HL-60 (cell line): ENCODE data around the gene MAPT.

Experiments
- DNase-seq, 2 experiments: peaks; one replicate each; pipeline ENCODE4 v3.0.0-alpha.2; 2010 to 2020; ENCODE audit warnings: low read depth in 1 of 2, low spot score in 1 of 2
- H3K27ac ChIP-seq: fragments of 250-450 bp; sonication (Bioruptor Pico); replicated peaks from 2 replicates; pipeline ENCODE4 v1.5.1; 2020; ENCODE audit warnings: mild to moderate bottlenecking, moderate library complexity
- H3K27me3 ChIP-seq: fragments of 250-450 bp; sonication (Bioruptor Pico); 2 replicates; pipeline ENCODE4 v1.5.1; 2021; ENCODE audit warnings: mild to moderate bottlenecking, moderate library complexity; ENCODE audit not compliant: insufficient read depth, poor library complexity, severe bottlenecking
- H3K4me3 ChIP-seq: replicated peaks from 2 replicates; pipeline ENCODE4 v1.5.1; 2011; ENCODE audit warnings: mild to moderate bottlenecking, control low read depth, low read length; ENCODE audit not compliant: insufficient read depth
- GABPA ChIP-seq: IDR thresholded peaks from 2 replicates; pipeline ENCODE4 v1.6.1; 2012; ENCODE audit warnings: low read depth
- POLR2AphosphoS5 ChIP-seq: IDR thresholded peaks from 2 replicates; pipeline ENCODE4 v1.6.1; 2012; ENCODE audit warnings: low read depth
- SPI1 ChIP-seq: IDR thresholded peaks from 2 replicates; pipeline ENCODE4 v1.6.1; 2012; ENCODE audit warnings: low read depth, mild to moderate bottlenecking, borderline replicate concordance
- TF ChIP-seq, protein P1 (sequence below): IDR thresholded peaks from 2 replicates; pipeline ENCODE4 v1.6.1; 2012; ENCODE audit warnings: low read depth; ENCODE audit not compliant: insufficient replicate concordance
- TF ChIP-seq, protein P2 (sequence below): IDR thresholded peaks from one replicate; pipeline ENCODE4 v1.5.1; 2011; ENCODE audit warnings: low read length, control low read depth, inconsistent platforms; ENCODE audit not compliant: insufficient read depth

MAPT gene

DNA sequence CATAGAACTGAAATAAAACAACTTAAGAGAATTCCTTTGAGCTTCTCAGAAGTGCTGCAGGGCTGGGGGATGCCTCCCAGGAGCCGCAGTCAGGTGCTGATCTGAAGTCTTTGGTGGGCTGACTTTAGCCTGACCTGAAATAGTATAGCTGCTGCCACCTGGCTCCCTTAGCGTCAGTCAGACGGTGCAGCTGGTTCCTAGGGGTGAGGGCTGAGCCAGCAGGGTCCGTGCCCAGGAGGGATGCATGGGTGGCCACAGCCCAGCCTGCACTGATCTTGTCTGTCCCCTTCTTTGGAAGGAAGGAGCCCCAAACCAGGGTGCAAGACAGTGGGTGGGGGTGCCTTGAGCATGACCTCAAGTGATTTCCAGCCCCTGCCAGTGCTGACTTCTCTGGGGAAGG, 11.5 kb downstream of the MAPT start:
- no peak overlapping the region for H3K27ac ChIP-seq
- peaks cover 22% of the 10 kb centered on the region for H3K27me3 ChIP-seq
- TF ChIP-seq, protein P1, sequence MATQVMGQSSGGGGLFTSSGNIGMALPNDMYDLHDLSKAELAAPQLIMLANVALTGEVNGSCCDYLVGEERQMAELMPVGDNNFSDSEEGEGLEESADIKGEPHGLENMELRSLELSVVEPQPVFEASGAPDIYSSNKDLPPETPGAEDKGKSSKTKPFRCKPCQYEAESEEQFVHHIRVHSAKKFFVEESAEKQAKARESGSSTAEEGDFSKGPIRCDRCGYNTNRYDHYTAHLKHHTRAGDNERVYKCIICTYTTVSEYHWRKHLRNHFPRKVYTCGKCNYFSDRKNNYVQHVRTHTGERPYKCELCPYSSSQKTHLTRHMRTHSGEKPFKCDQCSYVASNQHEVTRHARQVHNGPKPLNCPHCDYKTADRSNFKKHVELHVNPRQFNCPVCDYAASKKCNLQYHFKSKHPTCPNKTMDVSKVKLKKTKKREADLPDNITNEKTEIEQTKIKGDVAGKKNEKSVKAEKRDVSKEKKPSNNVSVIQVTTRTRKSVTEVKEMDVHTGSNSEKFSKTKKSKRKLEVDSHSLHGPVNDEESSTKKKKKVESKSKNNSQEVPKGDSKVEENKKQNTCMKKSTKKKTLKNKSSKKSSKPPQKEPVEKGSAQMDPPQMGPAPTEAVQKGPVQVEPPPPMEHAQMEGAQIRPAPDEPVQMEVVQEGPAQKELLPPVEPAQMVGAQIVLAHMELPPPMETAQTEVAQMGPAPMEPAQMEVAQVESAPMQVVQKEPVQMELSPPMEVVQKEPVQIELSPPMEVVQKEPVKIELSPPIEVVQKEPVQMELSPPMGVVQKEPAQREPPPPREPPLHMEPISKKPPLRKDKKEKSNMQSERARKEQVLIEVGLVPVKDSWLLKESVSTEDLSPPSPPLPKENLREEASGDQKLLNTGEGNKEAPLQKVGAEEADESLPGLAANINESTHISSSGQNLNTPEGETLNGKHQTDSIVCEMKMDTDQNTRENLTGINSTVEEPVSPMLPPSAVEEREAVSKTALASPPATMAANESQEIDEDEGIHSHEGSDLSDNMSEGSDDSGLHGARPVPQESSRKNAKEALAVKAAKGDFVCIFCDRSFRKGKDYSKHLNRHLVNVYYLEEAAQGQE: no peak
- TF ChIP-seq, protein P2, sequence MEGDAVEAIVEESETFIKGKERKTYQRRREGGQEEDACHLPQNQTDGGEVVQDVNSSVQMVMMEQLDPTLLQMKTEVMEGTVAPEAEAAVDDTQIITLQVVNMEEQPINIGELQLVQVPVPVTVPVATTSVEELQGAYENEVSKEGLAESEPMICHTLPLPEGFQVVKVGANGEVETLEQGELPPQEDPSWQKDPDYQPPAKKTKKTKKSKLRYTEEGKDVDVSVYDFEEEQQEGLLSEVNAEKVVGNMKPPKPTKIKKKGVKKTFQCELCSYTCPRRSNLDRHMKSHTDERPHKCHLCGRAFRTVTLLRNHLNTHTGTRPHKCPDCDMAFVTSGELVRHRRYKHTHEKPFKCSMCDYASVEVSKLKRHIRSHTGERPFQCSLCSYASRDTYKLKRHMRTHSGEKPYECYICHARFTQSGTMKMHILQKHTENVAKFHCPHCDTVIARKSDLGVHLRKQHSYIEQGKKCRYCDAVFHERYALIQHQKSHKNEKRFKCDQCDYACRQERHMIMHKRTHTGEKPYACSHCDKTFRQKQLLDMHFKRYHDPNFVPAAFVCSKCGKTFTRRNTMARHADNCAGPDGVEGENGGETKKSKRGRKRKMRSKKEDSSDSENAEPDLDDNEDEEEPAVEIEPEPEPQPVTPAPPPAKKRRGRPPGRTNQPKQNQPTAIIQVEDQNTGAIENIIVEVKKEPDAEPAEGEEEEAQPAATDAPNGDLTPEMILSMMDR: no peak
- TF ChIP-seq POLR2AphosphoS5: no peak
- DNase-seq: no peak
- no peak overlapping the region for H3K4me3 ChIP-seq

DNA sequence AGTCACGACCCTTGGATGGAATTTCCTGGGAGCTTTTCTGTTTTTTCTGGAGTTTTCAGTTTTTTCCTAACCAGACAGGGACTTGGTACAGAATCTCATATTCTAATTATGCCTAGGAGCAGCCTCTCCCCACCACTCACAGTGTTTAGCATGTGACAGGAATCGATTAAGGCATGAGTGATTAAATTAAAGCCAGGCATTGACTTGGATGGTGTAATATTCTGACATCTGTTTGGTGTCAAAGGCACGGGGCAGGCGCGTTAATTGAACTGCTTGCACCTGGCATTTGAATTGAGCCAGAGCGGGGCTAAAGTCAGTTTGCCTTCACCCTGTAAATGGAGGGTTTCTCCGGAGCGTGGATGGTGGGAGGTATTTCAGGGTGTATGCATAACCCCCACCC, 11.9 kb downstream of the MAPT start:
- Histone ChIP-seq H3K27me3 (peaks cover 24% of the 10 kb centered on the region), H3K4me3 (no peak overlapping the region), H3K27ac (no peak overlapping the region)
- no peak for DNase-seq
- no peak for TF ChIP-seq GABPA
- TF ChIP-seq, protein P2: no peak
- TF ChIP-seq, protein P1: no peak
- TF ChIP-seq POLR2AphosphoS5: no peak
- TF ChIP-seq SPI1: no peak

DNA sequence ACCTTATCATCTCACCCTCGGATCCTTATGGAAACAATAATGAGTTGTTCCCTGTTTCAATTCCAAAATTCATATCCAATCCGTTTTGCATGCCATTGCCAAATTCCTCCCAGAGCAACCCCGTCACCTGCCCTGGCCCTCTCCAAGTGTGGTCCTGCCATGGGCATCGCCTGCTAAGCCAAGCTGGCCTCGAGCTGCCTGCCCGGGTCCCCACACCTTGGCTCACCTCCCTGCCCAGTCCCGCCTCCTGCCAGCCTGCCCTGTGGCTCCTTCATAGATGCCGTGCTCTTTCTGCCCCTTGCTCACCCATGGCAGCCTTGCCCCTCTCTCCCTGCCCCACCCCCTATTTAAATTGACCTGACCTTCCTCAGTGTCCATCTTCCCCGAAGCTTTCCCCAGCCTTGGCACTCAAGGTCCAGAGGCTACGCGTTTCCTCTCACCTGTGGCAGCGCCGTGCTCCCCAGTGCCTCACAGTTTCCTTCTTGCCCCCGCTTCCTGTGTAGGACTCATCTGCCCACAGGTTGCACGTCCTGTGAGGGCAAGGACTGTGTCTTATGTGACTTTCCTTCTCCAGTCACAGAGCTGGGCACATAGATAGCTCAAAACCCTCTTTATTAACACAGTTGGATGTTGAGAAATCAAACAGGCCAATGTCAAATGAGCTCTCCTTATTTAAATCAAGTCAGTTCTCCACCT, 12.7 kb downstream of the MAPT start:
- Histone ChIP-seq H3K27ac (no peak overlapping the region), H3K27me3 (peaks cover 24% of the 10 kb centered on the region), H3K4me3 (no peak overlapping the region)
- TF ChIP-seq GABPA (no peak), POLR2AphosphoS5 (no peak), SPI1 (no peak)
- TF ChIP-seq, protein P1: no peak
- TF ChIP-seq, protein P2: no peak
- no peak for DNase-seq
